Upper lobe of left lung (tissue), 6 donors: ENCODE results near the gene PPP2R5E. TPM values are rescaled to one million over a fixed set of nuclear protein-coding genes. Genes with fewer than 3 reads are reported as not detected.
A peak's percentile ranks its signal among the peaks of the same experiment; 100 is the strongest.

Experiments
- ATAC-seq, 2 donors: fragments of 200-7000 bp; cut with Tn5 transposase; one replicate each; pipeline ENCODE4 v1.9.1; 2022; ENCODE audit warnings: mild to moderate bottlenecking in 2 of 2, moderate library complexity in 2 of 2; ENCODE audit not compliant: low FRiP score in 2 of 2
- DNase-seq, 2 donors: peaks; one replicate each; pipeline ENCODE4 v3.0.0-alpha.2; 2019 to 2020
- H3K27ac ChIP-seq, 4 donors: fragments of 200-600 bp; sonication (generic); one replicate each; pipeline ENCODE4 v1.5.1; 2016 to 2019
- H3K27me3 ChIP-seq, 4 donors: fragments of 200-600 bp; sonication (generic); one replicate each; pipeline ENCODE4 v1.5.1; 2017 to 2019
- H3K36me3 ChIP-seq, 4 donors: fragments of 200-600 bp; sonication (generic); one replicate each; pipeline ENCODE4 v1.5.1; 2016 to 2019
- H3K4me1 ChIP-seq, 4 donors: fragments of 200-600 bp; sonication (generic); one replicate each; pipeline ENCODE4 v1.5.1; 2018 to 2019
- H3K4me3 ChIP-seq, 4 donors: fragments of 200-600 bp; sonication (generic); one replicate each; pipeline ENCODE4 v1.5.1; 2017 to 2019; ENCODE audit warnings: mild to moderate bottlenecking in 2 of 4, moderate library complexity in 1 of 4
- H3K9me3 ChIP-seq, 4 donors: fragments of 200-600 bp; sonication (generic); one replicate each; pipeline ENCODE4 v1.5.1; 2018 to 2019
- CTCF ChIP-seq, 6 experiments: fragments of 450-650 bp in 4 of 6; fragments of 200-600 bp in 2 of 6; sonication (generic) in 2 of 6; IDR thresholded peaks; one replicate each; pipeline ENCODE4 v1.5.1; 2016 to 2019; ENCODE audit warnings: antibody characterized with exemption in 6 of 6
- EP300 ChIP-seq, 4 donors: sonication (generic); formaldehyde crosslinking; IDR thresholded peaks; one replicate each; pipeline ENCODE4 v1.5.1; 2017; ENCODE audit warnings: antibody characterized with exemption in 4 of 4, control low read depth in 2 of 4
- POLR2A ChIP-seq, 4 donors: fragments of 450-650 bp; IDR thresholded peaks; one replicate each; pipeline ENCODE4 v1.5.1; 2016 to 2017; ENCODE audit warnings: antibody characterized with exemption in 4 of 4, mild to moderate bottlenecking in 2 of 4
- POLR2AphosphoS5 ChIP-seq, 2 donors: sonication (generic); formaldehyde crosslinking; IDR thresholded peaks; one replicate each; pipeline ENCODE4 v1.5.1; 2017; ENCODE audit warnings: antibody characterized with exemption in 2 of 2
- WGBS, 2 donors: methylation state at CpG; one replicate each; pipeline ENCODE4 v1.1.5; 2017 to 2018; 5-methylcytosine and 5-hydroxymethylcytosine counted together
- total RNA-seq, 6 donors: library from RNA; depleted of rRNA in 4 of 6; stranded (reverse); fragments of >200 nt in 4 of 6; gene quantifications; one replicate each; pipeline versions ENCODE4 v1.1.0 to v1.2.1, GENCODE V29; 2016 to 2021
- donor health status: DM: no; HTN: no; CAD: no; lungs with moderate emphysema.
- donor health status: DM: no; HTN: yes; CAD: no; lungs with severe emphysema.

The PPP2R5E gene
- total RNA-seq, 6 donors from 2014 or later, result 10.1 to 42.4 (median 34.5) TPM

- Histone ChIP-seq H3K36me3 (peaks cover 0 to 5% (median 0%) of the 10 kb centered on the region in 4 donors), H3K27me3 (no peaks in the 10 kb centered on the region), H3K9me3 (no peaks in the 10 kb centered on the region), H3K27ac (no peak overlapping the region), H3K4me1 (peaks cover 3 to 20% (median 12%) of the 10 kb centered on the region in 4 donors), H3K4me3 (no peak overlapping the region)
- ATAC-seq, result peak in 1 of 2 donors; percentile 51
- peak in 1 of 2 donors; percentile 57 for DNase-seq
- no peak for TF ChIP-seq POLR2A (IDR thresholded peaks at IDR 0.05)
- no peak for TF ChIP-seq CTCF (IDR thresholded peaks at IDR 0.05)
- TF ChIP-seq POLR2AphosphoS5 (IDR thresholded peaks at IDR 0.05), result no peak
- no peak for TF ChIP-seq EP300 (IDR thresholded peaks at IDR 0.05)
- WGBS, 2 donors, result 77 to 92% methylated on average over 2 of the region's 2 CpGs
Observed at GRCh38 chr14:63454863-63455622, 88.1 kb downstream of the PPP2R5E start.

- TF ChIP-seq POLR2AphosphoS5 (IDR thresholded peaks at IDR 0.05) (no peak), CTCF (IDR thresholded peaks at IDR 0.05) (no peak), POLR2A (IDR thresholded peaks at IDR 0.05) (no peak), EP300 (IDR thresholded peaks at IDR 0.05) (no peak)
- H3K4me3 ChIP-seq, result no peak overlapping the region
- no peaks in the 10 kb centered on the region for H3K9me3 ChIP-seq
- ATAC-seq, result no peak
- WGBS, 2 donors, result 97 to 99% methylated on average over 3 of the region's 3 CpGs
- DNase-seq, result no peak
- H3K27me3 ChIP-seq, result no peaks in the 10 kb centered on the region
- no peak overlapping the region for H3K27ac ChIP-seq
- H3K36me3 ChIP-seq, result peaks cover 0 to 5% (median 0%) of the 10 kb centered on the region in 4 donors
- peaks cover 3 to 20% (median 12%) of the 10 kb centered on the region in 4 donors for H3K4me1 ChIP-seq
Observed at GRCh38 chr14:63454436-63454835, 88.7 kb downstream of the PPP2R5E start.

GRCh38 chr14:63453443-63453936 is 89.7 kb downstream of the PPP2R5E start:
- peaks cover 3 to 20% (median 12%) of the 10 kb centered on the region in 4 donors for H3K4me1 ChIP-seq
- peaks cover 0 to 5% (median 0%) of the 10 kb centered on the region in 4 donors for H3K36me3 ChIP-seq
- DNase-seq (peak in 1 of 2 donors; percentile 61), ATAC-seq (peak; percentile 75 to 88)
- no peaks in the 10 kb centered on the region for H3K9me3 ChIP-seq
- no peaks in the 10 kb centered on the region for H3K27me3 ChIP-seq
- WGBS, 2 donors, result 65 to 68% methylated on average over 8 of the region's 8 CpGs
- TF ChIP-seq EP300 (IDR thresholded peaks at IDR 0.05) (peak in 1 of 4 donors; percentile 49), POLR2AphosphoS5 (IDR thresholded peaks at IDR 0.05) (peak in 1 of 2 donors; percentile 14), CTCF (IDR thresholded peaks at IDR 0.05) (no peak)
- H3K4me3 ChIP-seq, result no peak overlapping the region
- peak overlapping the region in 1 of 4 donors; percentile 12 for H3K27ac ChIP-seq

DNA sequence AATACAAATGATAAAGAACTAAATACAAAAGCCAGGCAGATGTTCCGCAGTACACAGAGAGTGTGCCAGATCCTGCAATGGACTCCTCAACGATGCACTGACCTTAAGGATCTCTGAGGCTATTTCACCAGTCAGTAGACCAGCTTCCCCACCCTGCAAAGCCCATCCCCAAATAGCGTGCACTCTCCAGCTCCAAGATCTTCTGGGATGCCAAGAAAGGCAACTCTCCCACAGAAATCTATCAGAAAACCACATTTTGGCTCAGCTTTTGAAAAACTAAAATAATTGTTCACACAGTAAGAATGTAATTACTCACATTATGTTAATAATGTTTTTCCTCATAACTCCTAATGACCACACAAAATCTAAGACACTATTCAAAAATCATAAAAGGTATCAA is 90.4 kb downstream of the PPP2R5E start:
- Histone ChIP-seq H3K4me3 (no peak overlapping the region), H3K4me1 (peaks cover 3 to 20% (median 12%) of the 10 kb centered on the region in 4 donors), H3K27me3 (no peaks in the 10 kb centered on the region), H3K27ac (peak overlapping the region in 3 of 4 donors; percentile 5 to 32 (median 23)), H3K36me3 (peaks cover 0 to 5% (median 0%) of the 10 kb centered on the region in 4 donors), H3K9me3 (no peaks in the 10 kb centered on the region)
- ATAC-seq (no peak), DNase-seq (no peak)
- no peak for TF ChIP-seq POLR2A (IDR thresholded peaks at IDR 0.05)
- no peak for TF ChIP-seq POLR2AphosphoS5 (IDR thresholded peaks at IDR 0.05)
- no peak for TF ChIP-seq EP300 (IDR thresholded peaks at IDR 0.05)
- TF ChIP-seq CTCF (IDR thresholded peaks at IDR 0.05), result no peak
- WGBS, 2 donors, result 84 to 97% methylated on average over 3 of the region's 3 CpGs
